HG03159 (cell line): ENCODE measurements around the gene UPP1.

Experiments
- ATAC-seq: cut with Tn5 transposase; IDR thresholded peaks from one replicate; pipeline ENCODE4 v1.9.1; 2021; ENCODE audit warnings: mild to moderate bottlenecking, moderate library complexity; ENCODE audit not compliant: unreplicated experiment

The UPP1 gene

GRCh38 chr7:48150086-48150485 lies 61.0 kb downstream of the UPP1 start:
- ATAC-seq = no peak

- peak; percentile 74 for ATAC-seq
These were observed 65.8 kb downstream of the UPP1 start for GRCh38 chr7:48154792-48155413.
